ENCODE results near the gene PRSS22. TPM values are rescaled to one million over a fixed set of nuclear protein-coding genes. Genes with fewer than 3 reads are reported as not detected.

PRSS22 gene
- total and polyA plus RNA-seq, 10 of the 15 experiments (the other 5 are each of a cell fraction or from before 2014, with no cell fraction given), result not detected

DNA sequence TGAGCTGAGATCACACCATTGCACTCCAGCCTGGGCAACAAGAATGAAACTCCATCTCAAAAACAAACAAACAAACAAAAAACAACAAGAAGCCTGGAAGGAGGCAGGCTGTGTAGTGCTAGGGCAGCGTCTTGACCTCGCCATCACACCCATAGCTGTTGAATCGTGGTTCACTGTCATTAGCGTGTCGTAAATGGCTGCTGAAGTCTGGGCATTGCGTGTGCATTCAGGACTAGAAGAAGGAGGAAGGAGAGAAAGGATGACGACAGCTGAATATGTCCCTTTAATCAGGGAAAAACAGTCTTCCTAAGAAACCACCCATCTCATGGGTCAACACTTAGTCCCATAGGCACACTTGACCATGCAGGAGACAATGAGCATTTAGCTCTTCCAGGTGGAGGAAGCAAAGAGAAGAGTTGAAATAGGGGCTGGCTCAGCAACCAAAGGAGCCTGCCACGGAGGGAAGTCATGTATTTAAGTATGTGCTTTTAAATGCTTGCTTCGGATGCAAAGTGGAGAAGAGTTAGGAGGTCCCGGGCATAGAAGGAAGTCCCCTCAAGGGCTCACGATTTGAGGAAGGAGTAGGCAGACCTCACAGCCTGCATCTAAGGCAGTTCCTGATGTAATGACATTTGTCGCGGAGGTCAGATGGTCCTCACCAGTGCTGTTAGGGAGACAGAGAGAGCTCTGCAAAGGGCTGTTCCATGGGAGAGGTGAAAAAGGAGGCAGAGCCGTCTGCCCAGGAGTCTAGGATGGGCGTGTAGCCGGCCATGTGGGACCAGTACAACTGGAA, 8.8 kb downstream of the PRSS22 start:
- H3K4me2 ChIP-seq (ENCODE audit: control insufficient read depth, insufficient read depth), result no peak overlapping the region
- no peaks in the 10 kb centered on the region for H3K4me1 ChIP-seq (ENCODE audit: control insufficient read depth, insufficient read depth, low read length)
- H3K27ac ChIP-seq (ENCODE audit: control insufficient read depth, insufficient read depth), result no peak overlapping the region
- ChIA-PET RAD21 (ENCODE audit: unreplicated experiment) (no interaction called here), CTCF (interaction anchor here (1.4 to 1.9 kb wide), 2 partner anchors 10 to 19 kb away, joined by 3 to 4 read pairs; no protein-coding TSS in a partner anchor), SMC1A (ENCODE audit: uncharacterized antibody, unreplicated experiment) (no interaction called here), POLR2A (interaction anchor here (0.5 kb wide), 1 partner anchor 1052 kb away, joined by 4 read pairs; no protein-coding TSS in a partner anchor)
- H4K20me1 ChIP-seq (ENCODE audit: control insufficient read depth, insufficient read depth), result no peaks in the 10 kb centered on the region
- no peaks in the 10 kb centered on the region for H3K79me2 ChIP-seq (ENCODE audit: control insufficient read depth, insufficient read depth, low read length)
- H3K9ac ChIP-seq (ENCODE audit: control insufficient read depth, insufficient read depth, low read length), result no peak overlapping the region
- H3K4me3 ChIP-seq, result no peak overlapping the region
- H3K36me3 ChIP-seq (ENCODE audit: control insufficient read depth in 2 of 2, insufficient read depth in 2 of 2, low read length in 1 of 2), result no peaks in the 10 kb centered on the region
- WGBS (ENCODE audit: insufficient coverage, insufficient replicate concordance, low lambda C conversion rate, missing lambda C conversion rate), result 26% methylated on average over 16 of the region's 16 CpGs
- no peak for ATAC-seq
- H2AFZ ChIP-seq (ENCODE audit: control insufficient read depth, low read depth, low read length), result no peak overlapping the region
- no peaks in the 10 kb centered on the region; the same call in 1 of the 3 replicates for H3K9me3 ChIP-seq (replicated peaks; ENCODE audit: control insufficient read depth, insufficient read depth, low read length)
- no TSS peak for BruUV-seq (replicated peaks)
- H3K27me3 ChIP-seq (replicated peaks in 1 of 2; ENCODE audit: control insufficient read depth in 2 of 2, insufficient read depth in 2 of 2, low read length in 1 of 2), result peaks cover 0 to 2% of the 10 kb centered on the region in 2 experiments; a peak in 1 of 4 replicates
- TF ChIP-seq ZNF384 (IDR thresholded peaks at IDR 0.05; ENCODE audit: borderline replicate concordance, low read depth, low read length), result no peak
- TF ChIP-seq ZNF217 (IDR thresholded peaks at IDR 0.05), result no peak
- TF ChIP-seq, protein P1, sequence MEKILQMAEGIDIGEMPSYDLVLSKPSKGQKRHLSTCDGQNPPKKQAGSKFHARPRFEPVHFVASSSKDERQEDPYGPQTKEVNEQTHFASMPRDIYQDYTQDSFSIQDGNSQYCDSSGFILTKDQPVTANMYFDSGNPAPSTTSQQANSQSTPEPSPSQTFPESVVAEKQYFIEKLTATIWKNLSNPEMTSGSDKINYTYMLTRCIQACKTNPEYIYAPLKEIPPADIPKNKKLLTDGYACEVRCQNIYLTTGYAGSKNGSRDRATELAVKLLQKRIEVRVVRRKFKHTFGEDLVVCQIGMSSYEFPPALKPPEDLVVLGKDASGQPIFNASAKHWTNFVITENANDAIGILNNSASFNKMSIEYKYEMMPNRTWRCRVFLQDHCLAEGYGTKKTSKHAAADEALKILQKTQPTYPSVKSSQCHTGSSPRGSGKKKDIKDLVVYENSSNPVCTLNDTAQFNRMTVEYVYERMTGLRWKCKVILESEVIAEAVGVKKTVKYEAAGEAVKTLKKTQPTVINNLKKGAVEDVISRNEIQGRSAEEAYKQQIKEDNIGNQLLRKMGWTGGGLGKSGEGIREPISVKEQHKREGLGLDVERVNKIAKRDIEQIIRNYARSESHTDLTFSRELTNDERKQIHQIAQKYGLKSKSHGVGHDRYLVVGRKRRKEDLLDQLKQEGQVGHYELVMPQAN (conservative IDR thresholded peaks at IDR 0.05), result no peak
- TF ChIP-seq FOXM1 (IDR thresholded peaks at IDR 0.05; ENCODE audit: low read depth, low read length), result no peak
- TF ChIP-seq RBBP5 (conservative IDR thresholded peaks at IDR 0.05), result no peak
- no peak for TF ChIP-seq SUPT20H (IDR thresholded peaks at IDR 0.05; ENCODE audit: borderline replicate concordance, control insufficient read depth, low read depth, low read length)
- no peak for TF ChIP-seq MTA2 (IDR thresholded peaks at IDR 0.05; ENCODE audit: low read depth)
- no peak for TF ChIP-seq EZH2 (IDR thresholded peaks at IDR 0.05; ENCODE audit: borderline replicate concordance, control insufficient read depth, low read depth, low read length)
- TF ChIP-seq, protein P2, sequence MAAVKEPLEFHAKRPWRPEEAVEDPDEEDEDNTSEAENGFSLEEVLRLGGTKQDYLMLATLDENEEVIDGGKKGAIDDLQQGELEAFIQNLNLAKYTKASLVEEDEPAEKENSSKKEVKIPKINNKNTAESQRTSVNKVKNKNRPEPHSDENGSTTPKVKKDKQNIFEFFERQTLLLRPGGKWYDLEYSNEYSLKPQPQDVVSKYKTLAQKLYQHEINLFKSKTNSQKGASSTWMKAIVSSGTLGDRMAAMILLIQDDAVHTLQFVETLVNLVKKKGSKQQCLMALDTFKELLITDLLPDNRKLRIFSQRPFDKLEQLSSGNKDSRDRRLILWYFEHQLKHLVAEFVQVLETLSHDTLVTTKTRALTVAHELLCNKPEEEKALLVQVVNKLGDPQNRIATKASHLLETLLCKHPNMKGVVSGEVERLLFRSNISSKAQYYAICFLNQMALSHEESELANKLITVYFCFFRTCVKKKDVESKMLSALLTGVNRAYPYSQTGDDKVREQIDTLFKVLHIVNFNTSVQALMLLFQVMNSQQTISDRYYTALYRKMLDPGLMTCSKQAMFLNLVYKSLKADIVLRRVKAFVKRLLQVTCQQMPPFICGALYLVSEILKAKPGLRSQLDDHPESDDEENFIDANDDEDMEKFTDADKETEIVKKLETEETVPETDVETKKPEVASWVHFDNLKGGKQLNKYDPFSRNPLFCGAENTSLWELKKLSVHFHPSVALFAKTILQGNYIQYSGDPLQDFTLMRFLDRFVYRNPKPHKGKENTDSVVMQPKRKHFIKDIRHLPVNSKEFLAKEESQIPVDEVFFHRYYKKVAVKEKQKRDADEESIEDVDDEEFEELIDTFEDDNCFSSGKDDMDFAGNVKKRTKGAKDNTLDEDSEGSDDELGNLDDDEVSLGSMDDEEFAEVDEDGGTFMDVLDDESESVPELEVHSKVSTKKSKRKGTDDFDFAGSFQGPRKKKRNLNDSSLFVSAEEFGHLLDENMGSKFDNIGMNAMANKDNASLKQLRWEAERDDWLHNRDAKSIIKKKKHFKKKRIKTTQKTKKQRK (IDR thresholded peaks at IDR 0.05; ENCODE audit: low read depth, low read length), result no peak
- TF ChIP-seq, protein P3, sequence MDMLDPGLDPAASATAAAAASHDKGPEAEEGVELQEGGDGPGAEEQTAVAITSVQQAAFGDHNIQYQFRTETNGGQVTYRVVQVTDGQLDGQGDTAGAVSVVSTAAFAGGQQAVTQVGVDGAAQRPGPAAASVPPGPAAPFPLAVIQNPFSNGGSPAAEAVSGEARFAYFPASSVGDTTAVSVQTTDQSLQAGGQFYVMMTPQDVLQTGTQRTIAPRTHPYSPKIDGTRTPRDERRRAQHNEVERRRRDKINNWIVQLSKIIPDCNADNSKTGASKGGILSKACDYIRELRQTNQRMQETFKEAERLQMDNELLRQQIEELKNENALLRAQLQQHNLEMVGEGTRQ (IDR thresholded peaks at IDR 0.05; ENCODE audit: borderline replicate concordance, low read depth, low read length), result no peak
- TF ChIP-seq STAT1 (conservative IDR thresholded peaks at IDR 0.05), result no peak
- no peak for TF ChIP-seq BHLHE40 (IDR thresholded peaks at IDR 0.05; ENCODE audit: borderline replicate concordance in 1 of 2, low read depth in 2 of 2, low read length in 1 of 2)
- DNase-seq (ENCODE audit: low read depth, low spot score), result no peak
- FAIRE-seq, result no peak
- intact Hi-C loops (cut with micrococcal nuclease; ENCODE audit: unreplicated experiment) (no loop called here), in situ Hi-C loops (cut with MboI) (no loop called here)

All from GM12878 (cell line).